SU-DHL-6 (cell line): Measurements from ENCODE around the gene SLC5A6.

ENCODE experiments used
- EZH2phosphoT487 ChIP-seq: fragments of 200-600 bp; sonication (generic), shearing (Covaris generic); conservative IDR thresholded peaks from 2 replicates; pipeline ENCODE4 v1.6.1; 2018; ENCODE audit warnings: mild to moderate bottlenecking, antibody characterized with exemption, low read length, moderate library complexity, mixed read lengths
- TF ChIP-seq, protein P1 (sequence below): fragments of 200-600 bp; sonication (generic); IDR thresholded peaks from one replicate; pipeline ENCODE4 v1.5.1; 2017; ENCODE audit warnings: antibody characterized with exemption, mild to moderate bottlenecking, low read length, moderate library complexity; ENCODE audit not compliant: insufficient read depth, poor library complexity, severe bottlenecking

DNA sequence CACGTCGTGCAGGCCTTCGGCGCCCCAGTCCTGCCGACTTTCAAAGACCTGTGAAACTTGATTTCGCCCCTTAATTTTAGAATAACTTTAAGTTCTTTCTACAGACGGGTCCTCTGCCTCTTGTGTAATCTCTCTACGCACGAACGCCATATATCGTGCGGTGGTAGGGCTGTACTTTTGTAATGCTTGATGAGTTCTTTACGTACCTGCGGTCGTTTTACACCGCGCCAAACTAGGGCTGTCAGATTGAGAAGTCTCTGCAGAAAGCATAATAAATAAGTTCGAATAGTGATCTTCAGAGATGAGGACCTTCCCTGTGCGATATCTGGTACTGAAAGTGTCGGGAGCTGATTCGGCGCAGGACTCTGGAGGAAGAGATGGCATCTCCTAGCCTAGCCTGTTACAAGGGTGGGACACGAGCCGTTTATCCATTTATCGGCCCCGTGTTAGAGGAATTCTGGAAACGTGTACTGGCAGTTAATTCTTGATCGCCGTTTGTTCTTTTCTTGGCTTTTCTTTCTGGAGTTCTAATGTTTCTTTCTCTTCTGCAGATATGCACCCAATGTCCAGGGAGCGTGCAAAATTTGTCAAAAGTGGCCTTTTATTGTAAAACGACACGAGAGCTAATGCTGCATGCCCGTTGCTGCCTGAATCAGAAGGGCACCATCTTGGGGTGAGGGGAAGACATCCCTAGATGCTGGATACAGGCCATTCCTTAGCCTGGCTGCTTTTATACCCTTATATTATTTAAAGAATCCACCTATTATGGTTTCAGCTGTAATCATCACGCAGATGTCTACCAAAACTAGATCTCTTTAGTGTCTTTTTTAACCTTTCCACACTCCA, 781 bp upstream of the SLC5A6 start:
- TF ChIP-seq, protein P1, sequence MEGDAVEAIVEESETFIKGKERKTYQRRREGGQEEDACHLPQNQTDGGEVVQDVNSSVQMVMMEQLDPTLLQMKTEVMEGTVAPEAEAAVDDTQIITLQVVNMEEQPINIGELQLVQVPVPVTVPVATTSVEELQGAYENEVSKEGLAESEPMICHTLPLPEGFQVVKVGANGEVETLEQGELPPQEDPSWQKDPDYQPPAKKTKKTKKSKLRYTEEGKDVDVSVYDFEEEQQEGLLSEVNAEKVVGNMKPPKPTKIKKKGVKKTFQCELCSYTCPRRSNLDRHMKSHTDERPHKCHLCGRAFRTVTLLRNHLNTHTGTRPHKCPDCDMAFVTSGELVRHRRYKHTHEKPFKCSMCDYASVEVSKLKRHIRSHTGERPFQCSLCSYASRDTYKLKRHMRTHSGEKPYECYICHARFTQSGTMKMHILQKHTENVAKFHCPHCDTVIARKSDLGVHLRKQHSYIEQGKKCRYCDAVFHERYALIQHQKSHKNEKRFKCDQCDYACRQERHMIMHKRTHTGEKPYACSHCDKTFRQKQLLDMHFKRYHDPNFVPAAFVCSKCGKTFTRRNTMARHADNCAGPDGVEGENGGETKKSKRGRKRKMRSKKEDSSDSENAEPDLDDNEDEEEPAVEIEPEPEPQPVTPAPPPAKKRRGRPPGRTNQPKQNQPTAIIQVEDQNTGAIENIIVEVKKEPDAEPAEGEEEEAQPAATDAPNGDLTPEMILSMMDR, result no peak
- no peak for TF ChIP-seq EZH2phosphoT487
